Fibroblast of skin of left biceps (primary cell): Measurements from ENCODE around the gene VSIG10.
"Not testable (repeated sequence)": the region's sequence is repeated elsewhere in the genome, so short reads cannot be mapped to it uniquely, and the experiment has no call there.

Source experiments
- DNase-seq, 2 experiments: peaks; one replicate each; pipeline ENCODE4 v3.0.0-alpha.2; 2013; ENCODE audit warnings: low read depth in 2 of 2

VSIG10 gene, protein sequence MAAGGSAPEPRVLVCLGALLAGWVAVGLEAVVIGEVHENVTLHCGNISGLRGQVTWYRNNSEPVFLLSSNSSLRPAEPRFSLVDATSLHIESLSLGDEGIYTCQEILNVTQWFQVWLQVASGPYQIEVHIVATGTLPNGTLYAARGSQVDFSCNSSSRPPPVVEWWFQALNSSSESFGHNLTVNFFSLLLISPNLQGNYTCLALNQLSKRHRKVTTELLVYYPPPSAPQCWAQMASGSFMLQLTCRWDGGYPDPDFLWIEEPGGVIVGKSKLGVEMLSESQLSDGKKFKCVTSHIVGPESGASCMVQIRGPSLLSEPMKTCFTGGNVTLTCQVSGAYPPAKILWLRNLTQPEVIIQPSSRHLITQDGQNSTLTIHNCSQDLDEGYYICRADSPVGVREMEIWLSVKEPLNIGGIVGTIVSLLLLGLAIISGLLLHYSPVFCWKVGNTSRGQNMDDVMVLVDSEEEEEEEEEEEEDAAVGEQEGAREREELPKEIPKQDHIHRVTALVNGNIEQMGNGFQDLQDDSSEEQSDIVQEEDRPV

GRCh38 chr12:118103601-118104382 is at the start of gene VSIG10:
Gene VSIG10, minus strand, starts transcription at chr12:118104011. Its CDS starts 340 bp downstream, at chr12:118103671.
- peak in 1 of 2 experiments; percentile 16 for DNase-seq

DNA sequence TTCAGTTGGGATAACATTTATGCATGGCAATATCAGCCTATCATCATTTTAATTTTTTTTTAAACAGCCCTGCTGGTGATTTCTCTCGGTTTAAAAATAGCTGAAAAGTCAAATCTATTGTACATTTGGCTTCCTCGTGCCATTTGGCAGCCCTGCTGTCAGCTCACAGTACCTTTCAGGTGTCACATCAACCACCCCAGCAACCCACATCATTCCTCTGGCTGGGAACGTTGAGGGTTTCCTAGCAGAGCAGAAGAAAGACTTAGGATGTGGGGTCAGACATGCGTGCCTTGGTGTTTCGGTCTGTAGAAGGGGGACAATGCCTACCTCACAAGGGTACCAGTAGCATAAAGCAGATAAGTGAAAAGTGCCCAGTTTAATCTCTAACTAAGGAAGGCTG is 47.9 kb upstream of the VSIG10 start:
- DNase-seq, result no peak

- DNase-seq, result no peak
Measured at GRCh38 chr12:118150625-118151024, 46.8 kb upstream of the VSIG10 start.

GRCh38 chr12:118148287-118148686 is 44.5 kb upstream of the VSIG10 start:
- no peak for DNase-seq

DNA sequence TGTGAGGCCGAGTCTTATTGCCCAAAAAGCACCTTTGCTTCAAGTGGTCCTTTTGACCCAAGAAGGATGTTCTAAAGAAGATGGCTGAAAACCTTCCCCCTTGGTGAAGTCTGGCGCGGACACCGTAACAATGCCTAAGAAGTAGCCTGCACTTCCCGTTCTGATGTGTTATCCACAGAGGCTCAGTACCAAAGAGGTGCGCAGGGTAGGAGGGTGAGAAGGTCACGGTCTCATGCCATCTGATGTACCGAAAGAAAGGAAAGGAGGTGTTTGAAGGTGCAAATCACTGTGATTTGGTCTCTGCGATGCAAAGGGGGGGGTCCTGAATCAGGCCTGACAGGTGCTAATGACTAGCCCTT is 42.0 kb upstream of the VSIG10 start:
- DNase-seq, result no peak

GRCh38 chr12:118145113-118145797 is 41.4 kb upstream of the VSIG10 start:
- DNase-seq, result no peak

DNA sequence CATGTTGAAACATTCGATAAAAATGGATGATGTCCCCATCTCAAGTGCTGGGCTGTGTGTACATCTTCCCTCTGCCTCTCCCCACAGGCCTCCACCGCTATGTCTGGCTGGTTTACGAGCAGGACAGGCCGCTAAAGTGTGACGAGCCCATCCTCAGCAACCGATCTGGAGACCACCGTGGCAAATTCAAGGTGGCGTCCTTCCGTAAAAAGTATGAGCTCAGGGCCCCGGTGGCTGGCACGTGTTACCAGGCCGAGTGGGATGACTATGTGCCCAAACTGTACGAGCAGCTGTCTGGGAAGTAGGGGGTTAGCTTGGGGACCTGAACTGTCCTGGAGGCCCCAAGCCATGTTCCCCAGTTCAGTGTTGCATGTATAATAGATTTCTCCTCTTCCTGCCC is 40.7 kb upstream of the VSIG10 start:
- DNase-seq, result no peak

DNA sequence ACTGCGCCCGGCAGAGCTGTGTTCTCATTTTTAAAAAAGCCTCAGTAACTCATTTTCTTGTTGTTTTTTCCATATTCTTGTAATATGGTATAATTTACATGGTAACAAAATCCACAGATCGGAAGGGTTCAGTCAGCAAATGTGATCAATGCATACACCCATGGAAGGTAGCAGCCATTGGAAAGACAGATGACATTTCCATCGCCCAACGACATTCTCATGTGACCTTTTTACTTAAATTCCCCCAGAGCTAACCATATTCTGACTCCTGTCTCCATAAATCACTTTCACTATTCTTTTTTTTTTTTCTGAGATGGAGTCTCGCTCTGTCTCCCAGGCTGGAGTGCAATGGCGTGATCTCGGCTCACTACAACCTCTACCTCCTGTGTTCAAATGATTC is 37.0 kb upstream of the VSIG10 start:
- no peak for DNase-seq

DNA sequence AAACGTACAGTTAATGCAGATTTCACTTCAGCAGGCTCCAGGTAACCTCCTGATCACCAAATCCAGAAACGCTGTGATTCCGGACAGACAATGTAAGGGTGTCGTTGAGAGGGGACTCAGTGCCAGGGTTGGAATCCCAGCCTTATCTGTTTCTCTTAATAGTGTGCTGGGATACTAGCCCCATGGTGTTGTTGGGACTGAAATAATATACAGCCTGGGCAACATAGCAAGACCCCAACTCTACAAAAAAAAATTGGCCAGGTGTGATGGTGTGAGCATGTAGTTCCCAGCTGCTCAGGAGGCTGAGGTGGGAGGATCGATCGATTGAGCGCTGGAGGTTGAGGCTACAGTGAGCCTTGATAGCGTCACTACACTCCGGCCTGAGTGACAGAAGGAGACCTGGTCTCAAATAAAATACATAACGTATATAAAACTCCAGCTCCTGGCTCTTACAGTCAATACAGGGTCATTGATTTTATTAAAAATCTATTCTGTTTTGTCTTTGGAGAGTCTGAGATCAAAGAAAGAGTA is 33.4 kb upstream of the VSIG10 start:
- DNase-seq, result no peak

GRCh38 chr12:118136559-118137003 is 32.8 kb upstream of the VSIG10 start:
- DNase-seq, result no peak

DNA sequence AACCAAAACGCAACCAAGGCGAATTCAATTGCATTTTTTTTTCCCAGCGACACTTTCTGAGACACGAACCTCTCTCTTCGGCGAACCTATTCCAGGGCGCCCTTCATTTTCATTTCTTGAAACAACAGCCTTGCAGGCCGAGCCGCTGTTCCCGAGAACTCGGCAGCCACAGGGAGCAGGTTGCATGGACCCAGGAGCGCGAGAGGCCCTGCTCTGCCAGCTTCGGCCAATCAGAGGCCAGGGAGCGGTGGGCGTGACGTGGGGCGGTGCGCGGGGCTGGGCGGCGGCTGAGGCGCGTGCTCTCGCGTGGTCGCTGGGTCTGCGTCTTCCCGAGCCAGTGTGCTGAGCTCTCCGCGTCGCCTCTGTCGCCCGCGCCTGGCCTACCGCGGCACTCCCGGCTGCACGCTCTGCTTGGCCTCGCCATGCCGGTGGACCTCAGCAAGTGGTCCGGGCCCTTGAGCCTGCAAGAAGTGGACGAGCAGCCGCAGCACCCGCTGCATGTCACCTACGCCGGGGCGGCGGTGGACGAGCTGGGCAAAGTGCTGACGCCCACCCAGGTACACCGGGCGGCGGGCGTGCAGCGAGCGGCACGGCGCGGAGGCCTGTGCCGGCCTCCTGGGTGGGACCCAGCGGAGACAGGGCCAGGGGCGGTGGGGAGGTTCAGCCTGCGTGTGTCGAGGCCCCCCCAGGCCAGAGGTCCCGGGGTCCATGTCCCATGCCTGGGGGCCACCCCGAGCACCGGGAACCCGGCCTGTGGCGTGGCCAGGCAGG is 32.2 kb upstream of the VSIG10 start, which contains the start of gene PEBP1:
Gene PEBP1 (plus strand): TSS at position 337 of the 771 bp plus-strand sequence. CDS start 86 bp downstream, at position 423.
- peak; percentile 67 for DNase-seq

GRCh38 chr12:118129436-118129835 is 25.6 kb upstream of the VSIG10 start:
- not testable (repeated sequence) for DNase-seq

GRCh38 chr12:118127867-118128266 is 24.1 kb upstream of the VSIG10 start:
- DNase-seq, result no peak

GRCh38 chr12:118126119-118126757 is 22.4 kb upstream of the VSIG10 start:
- DNase-seq, result no peak

GRCh38 chr12:118125743-118126118 is 21.9 kb upstream of the VSIG10 start:
- no peak for DNase-seq

DNA sequence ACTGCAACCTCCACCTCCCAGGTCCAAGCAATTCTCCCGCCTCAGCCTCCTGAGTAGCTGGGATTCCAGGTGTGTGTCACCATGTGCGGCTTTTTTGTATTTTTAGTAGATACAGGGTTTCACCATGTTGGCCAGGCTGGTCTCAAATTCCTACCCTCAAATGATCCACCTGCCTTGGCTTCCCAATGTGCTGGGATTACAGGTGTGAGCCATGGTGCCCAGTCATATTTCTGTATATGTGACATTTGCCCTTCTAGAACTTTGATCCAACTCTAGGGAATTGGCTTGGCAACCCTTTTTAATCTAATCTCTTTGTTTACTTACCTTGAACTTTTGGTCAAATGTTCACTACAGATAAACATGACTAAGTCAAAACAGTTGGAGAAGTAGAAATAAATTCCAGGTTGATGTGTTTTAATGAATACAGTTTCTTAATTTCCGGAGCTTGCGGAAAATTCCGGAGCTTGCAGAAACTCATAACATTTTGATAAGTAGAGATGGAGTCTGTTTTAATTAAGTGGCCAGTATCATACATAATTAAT is 20.6 kb upstream of the VSIG10 start:
- DNase-seq, result no peak

DNA sequence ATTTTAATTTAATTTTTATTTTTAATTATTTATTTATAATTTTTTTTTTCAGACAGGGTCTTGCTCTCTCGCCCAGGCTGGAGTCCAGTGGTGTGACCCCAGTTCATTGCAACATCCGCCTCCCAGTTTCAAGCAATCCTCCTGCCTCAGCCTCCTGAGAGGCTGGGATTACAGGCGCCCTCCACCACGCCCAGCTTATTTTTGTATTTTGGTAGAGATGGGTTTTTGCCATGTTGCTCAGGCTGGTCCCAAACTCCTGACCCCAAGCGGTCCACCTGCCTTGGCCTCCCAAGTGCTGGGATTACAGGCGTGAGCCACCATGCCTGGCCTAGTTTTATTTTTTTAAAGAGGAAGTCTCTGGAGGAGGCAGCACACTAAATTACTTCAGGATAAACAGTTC is 18.5 kb upstream of the VSIG10 start:
- DNase-seq, result no peak

DNA sequence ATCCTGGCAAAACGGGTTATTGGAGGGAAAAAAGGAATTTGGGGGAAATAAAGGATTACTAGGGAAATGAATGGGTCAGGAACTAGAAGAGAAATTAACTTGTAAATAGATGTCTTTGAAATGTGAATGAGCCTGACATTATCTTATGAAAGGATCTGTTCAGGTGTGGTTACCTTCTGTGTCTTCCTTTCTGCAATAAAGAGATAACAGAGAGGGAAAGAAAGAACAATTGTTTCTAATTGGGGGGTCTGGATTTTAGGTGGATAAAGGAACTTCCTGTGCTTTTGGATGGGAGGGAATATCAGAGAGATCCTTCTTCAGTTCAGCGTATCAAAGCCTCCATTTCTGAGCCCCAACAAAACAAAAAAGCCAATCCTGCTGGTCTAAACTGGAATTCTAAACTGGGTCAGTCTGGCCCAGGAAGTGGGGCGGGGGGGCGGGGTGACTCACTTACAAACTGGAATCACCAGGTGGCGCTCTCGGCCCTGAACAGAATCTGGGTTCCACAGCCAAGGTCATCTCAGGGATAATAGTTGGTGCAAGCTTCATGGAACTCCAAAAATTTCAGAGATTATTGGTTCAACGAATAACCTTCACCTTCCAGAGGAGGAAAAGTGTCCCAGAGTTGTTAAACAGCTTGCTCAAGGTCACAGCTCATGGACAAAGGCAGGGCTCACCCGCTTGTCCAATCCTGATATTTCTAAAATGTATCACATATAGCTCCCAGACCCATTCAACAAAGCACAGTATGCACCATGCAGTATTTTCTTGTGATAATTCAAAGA is 17.0 kb upstream of the VSIG10 start:
- DNase-seq, result no peak

DNA sequence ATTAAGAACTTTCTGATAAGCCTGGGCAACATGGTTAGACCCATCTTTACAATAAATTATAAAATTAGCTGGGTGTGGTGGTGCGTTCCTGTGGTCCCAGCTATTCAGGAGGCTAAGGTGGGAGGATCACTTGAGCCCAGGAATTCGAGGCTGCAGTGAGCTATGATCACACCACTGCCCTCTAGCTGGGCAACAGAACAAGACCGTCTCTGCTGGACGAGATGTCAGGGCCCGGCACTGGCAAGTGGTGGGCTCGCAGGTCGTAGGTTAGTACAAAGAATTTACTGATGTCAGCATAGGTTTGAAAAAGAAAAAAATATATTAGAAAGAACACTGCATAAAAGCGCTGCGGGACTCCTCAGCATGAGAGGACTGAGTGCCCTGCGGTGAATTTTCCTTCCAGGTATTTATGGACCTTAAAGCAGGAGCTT is 15.7 kb upstream of the VSIG10 start:
- DNase-seq, result no peak
